Neural cell (in vitro differentiated cells): ENCODE results near the gene POLR3B. TPM values are rescaled to one million over a fixed set of nuclear protein-coding genes. Genes with fewer than 3 reads are reported as not detected.

ENCODE experiments used
- H2AFZ ChIP-seq: fragments of 200-600, 300-800 bp; sonication (generic), shearing (Covaris generic); 2 replicates; pipeline ENCODE4 v1.6.0; 2014; ENCODE audit warnings: low read depth, mild to moderate bottlenecking, antibody characterized with exemption, low read length, moderate library complexity
- H3F3A ChIP-seq: fragments of 200-600 bp; shearing (Covaris generic); 2 replicates; pipeline ENCODE4 v1.6.1; 2016; ENCODE audit warnings: mild to moderate bottlenecking, moderate library complexity, mixed read lengths, antibody characterized with exemption, low read length; ENCODE audit not compliant: insufficient read depth, poor library complexity, severe bottlenecking
- H3K27ac ChIP-seq: fragments of 200-600, 300-800 bp; sonication (generic), shearing (Covaris generic); 2 replicates; pipeline ENCODE4 v1.5.1; 2014; ENCODE audit warnings: mild to moderate bottlenecking, low read length, moderate library complexity
- H3K27me3 ChIP-seq: fragments of 300-800, 200-600 bp; sonication (generic), shearing (Covaris generic); 2 replicates; pipeline ENCODE4 v1.6.0; 2014; ENCODE audit warnings: mild to moderate bottlenecking, low read depth, low read length, moderate library complexity; ENCODE audit not compliant: insufficient read depth
- H3K36me3 ChIP-seq: fragments of 300-800, 200-600 bp; sonication (generic), shearing (Covaris generic); 2 replicates; pipeline ENCODE4 v1.5.1; 2014; ENCODE audit warnings: mild to moderate bottlenecking, antibody characterized with exemption, low read length, moderate library complexity; ENCODE audit not compliant: insufficient read depth
- H3K4me2 ChIP-seq: fragments of 300-800, 200-600 bp; sonication (generic), shearing (Covaris generic); 2 replicates; pipeline ENCODE4 v1.6.0; 2014; ENCODE audit warnings: mild to moderate bottlenecking, low read length
- H3K4me3 ChIP-seq: fragments of 300-800, 200-600 bp; sonication (generic), shearing (Covaris generic); 2 replicates; pipeline ENCODE4 v1.5.1; 2014; ENCODE audit warnings: mild to moderate bottlenecking, low read length, moderate library complexity
- H3K79me2 ChIP-seq: fragments of 200-600 bp; shearing (Covaris generic); replicated peaks from 2 replicates; pipeline ENCODE4 v1.6.0; 2014; ENCODE audit warnings: mild to moderate bottlenecking, low read length, moderate library complexity; ENCODE audit not compliant: insufficient read depth
- H3K9ac ChIP-seq: fragments of 300-800, 200-600 bp; sonication (generic), shearing (Covaris generic); 2 replicates; pipeline ENCODE4 v1.6.1; 2016; ENCODE audit warnings: mild to moderate bottlenecking, low read length, mixed read lengths
- H3K9me2 ChIP-seq: fragments of 200-600 bp; shearing (Covaris generic); 2 replicates; pipeline ENCODE4 v1.6.1; 2016; ENCODE audit warnings: mild to moderate bottlenecking, low read length, mixed read lengths; ENCODE audit not compliant: insufficient read depth
- H3K9me3 ChIP-seq: fragments of 200-600, 300-800 bp; sonication (generic), shearing (Covaris generic); 2 replicates; pipeline ENCODE4 v1.6.1; 2016; ENCODE audit warnings: mild to moderate bottlenecking, mixed run types, low read length, moderate library complexity, mixed read lengths
- H4K20me1 ChIP-seq: fragments of 200-600 bp; shearing (Covaris generic); 2 replicates; pipeline ENCODE4 v1.6.1; 2016; ENCODE audit warnings: mild to moderate bottlenecking, mixed run types; ENCODE audit not compliant: insufficient read depth
- CTCF ChIP-seq: fragments of 450-650 bp; IDR thresholded peaks from 2 replicates; pipeline ENCODE4 v1.5.1; 2014; ENCODE audit warnings: antibody characterized with exemption, mild to moderate bottlenecking, moderate library complexity; ENCODE audit not compliant: poor library complexity, severe bottlenecking
- EP300 ChIP-seq: fragments of 450-650 bp; conservative IDR thresholded peaks from 2 replicates; pipeline ENCODE4 v1.6.1; 2014; ENCODE audit warnings: antibody characterized with exemption, mild to moderate bottlenecking, moderate library complexity; ENCODE audit not compliant: poor library complexity, severe bottlenecking
- EZH2 ChIP-seq: fragments of 200-600, 300-800 bp; shearing (Covaris generic), sonication (generic); IDR thresholded peaks from 2 replicates; pipeline ENCODE4 v1.6.1; 2014; ENCODE audit warnings: antibody characterized with exemption, low read length, borderline replicate concordance, mild to moderate bottlenecking; ENCODE audit not compliant: insufficient read depth, poor library complexity, severe bottlenecking
- MXI1 ChIP-seq: fragments of 450-650 bp; conservative IDR thresholded peaks from 2 replicates; pipeline ENCODE4 v1.6.1; 2014; ENCODE audit warnings: antibody characterized with exemption, mild to moderate bottlenecking; ENCODE audit not compliant: poor library complexity, severe bottlenecking
- POLR2AphosphoS5 ChIP-seq: IDR thresholded peaks from 2 replicates; pipeline ENCODE4 v1.6.1; 2012
- RAD21 ChIP-seq: fragments of 450-650 bp; conservative IDR thresholded peaks from 2 replicates; pipeline ENCODE4 v1.6.1; 2014; ENCODE audit warnings: antibody characterized with exemption, mild to moderate bottlenecking, moderate library complexity
- SMC3 ChIP-seq: fragments of 450-650 bp; conservative IDR thresholded peaks from 2 replicates; pipeline ENCODE4 v1.6.1; 2014; ENCODE audit warnings: antibody characterized with exemption, mild to moderate bottlenecking, moderate library complexity; ENCODE audit not compliant: poor library complexity
- TAF1 ChIP-seq: IDR thresholded peaks from 2 replicates; pipeline ENCODE4 v1.6.1; 2012; ENCODE audit warnings: low read depth
- polyA plus RNA-seq: library from polyadenylated mRNA; depleted of rRNA; stranded (reverse); fragments of >200 nt; gene quantifications from 2 replicates; pipeline ENCODE4 v1.2.3, GENCODE V29; 2014
- TF ChIP-seq, protein P1 (sequence below): IDR thresholded peaks from 2 replicates; pipeline ENCODE4 v1.6.1; 2012; ENCODE audit warnings: borderline replicate concordance

The POLR3B gene
- polyA plus RNA-seq, 1 donor from 2014 or later = 4.3 TPM

DNA sequence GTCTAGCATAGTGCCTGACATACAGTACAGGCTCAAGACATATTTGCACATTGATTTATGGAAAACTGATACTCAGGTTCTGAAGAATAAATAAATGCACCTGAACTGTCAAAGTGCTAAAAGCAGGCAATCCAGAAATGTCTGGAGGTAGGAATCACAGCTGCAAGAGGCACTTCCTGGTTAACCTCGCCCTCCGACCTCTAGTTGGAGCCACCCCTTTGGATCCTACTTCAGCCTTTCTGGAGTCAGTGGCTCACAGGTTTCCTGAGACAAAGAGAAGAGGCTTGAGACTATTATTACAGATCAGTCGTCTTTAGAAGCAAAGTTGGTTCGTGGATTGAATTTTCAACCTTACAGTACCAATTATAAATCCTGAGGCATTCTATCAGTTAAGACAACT is 42.0 kb upstream of the POLR3B start:
- Histone ChIP-seq H3K9ac (no peak overlapping the region), H3K4me3 (no peak overlapping the region), H3K27me3 (no peaks in the 10 kb centered on the region), H3K36me3 (no peaks in the 10 kb centered on the region), H2AFZ (no peak overlapping the region), H3F3A (no peaks in the 10 kb centered on the region), H3K9me2 (no peaks in the 10 kb centered on the region), H3K27ac (no peak overlapping the region), H3K9me3 (no peaks in the 10 kb centered on the region), H3K79me2 (no peaks in the 10 kb centered on the region), H4K20me1 (no peaks in the 10 kb centered on the region), H3K4me2 (no peak overlapping the region)
- TF ChIP-seq POLR2AphosphoS5 (no peak), CTCF (no peak), RAD21 (no peak), EP300 (no peak), MXI1 (no peak), EZH2 (no peak), TAF1 (no peak), SMC3 (no peak)
- TF ChIP-seq, protein P1, sequence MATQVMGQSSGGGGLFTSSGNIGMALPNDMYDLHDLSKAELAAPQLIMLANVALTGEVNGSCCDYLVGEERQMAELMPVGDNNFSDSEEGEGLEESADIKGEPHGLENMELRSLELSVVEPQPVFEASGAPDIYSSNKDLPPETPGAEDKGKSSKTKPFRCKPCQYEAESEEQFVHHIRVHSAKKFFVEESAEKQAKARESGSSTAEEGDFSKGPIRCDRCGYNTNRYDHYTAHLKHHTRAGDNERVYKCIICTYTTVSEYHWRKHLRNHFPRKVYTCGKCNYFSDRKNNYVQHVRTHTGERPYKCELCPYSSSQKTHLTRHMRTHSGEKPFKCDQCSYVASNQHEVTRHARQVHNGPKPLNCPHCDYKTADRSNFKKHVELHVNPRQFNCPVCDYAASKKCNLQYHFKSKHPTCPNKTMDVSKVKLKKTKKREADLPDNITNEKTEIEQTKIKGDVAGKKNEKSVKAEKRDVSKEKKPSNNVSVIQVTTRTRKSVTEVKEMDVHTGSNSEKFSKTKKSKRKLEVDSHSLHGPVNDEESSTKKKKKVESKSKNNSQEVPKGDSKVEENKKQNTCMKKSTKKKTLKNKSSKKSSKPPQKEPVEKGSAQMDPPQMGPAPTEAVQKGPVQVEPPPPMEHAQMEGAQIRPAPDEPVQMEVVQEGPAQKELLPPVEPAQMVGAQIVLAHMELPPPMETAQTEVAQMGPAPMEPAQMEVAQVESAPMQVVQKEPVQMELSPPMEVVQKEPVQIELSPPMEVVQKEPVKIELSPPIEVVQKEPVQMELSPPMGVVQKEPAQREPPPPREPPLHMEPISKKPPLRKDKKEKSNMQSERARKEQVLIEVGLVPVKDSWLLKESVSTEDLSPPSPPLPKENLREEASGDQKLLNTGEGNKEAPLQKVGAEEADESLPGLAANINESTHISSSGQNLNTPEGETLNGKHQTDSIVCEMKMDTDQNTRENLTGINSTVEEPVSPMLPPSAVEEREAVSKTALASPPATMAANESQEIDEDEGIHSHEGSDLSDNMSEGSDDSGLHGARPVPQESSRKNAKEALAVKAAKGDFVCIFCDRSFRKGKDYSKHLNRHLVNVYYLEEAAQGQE = no peak

DNA sequence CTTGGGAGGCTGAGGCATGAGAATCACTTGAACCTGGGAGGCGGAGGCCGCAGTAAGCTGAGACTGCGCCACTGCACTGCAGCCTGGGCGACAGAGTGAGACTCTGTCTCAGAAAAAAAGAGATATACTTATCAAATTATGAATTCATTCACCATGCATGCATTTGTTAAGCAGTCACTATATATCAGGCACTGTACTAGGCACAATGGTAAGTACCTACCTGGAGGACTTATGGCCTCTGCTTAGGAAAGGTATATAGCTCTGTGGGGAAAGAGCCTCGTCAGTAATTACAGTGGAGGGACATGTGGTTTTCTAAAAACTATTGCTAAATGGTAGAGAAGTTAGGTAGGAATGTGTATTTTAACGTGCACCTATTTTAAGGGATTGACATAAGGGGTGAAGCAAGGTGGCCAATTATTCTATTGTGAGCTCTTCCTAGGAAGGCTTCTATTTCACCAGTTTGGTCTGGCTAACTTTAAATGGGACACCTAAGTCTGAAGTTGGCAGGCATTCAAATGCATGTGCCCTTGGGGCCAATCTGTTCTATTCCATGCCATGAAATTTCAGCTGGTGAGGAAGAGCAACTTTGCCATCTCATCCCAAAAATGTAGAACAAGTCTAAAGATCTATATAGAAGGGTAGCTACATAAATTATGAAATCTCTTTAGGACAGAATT is 40.0 kb upstream of the POLR3B start:
- no peaks in the 10 kb centered on the region for H3F3A ChIP-seq
- no peaks in the 10 kb centered on the region for H3K79me2 ChIP-seq
- no peak overlapping the region for H2AFZ ChIP-seq
- H3K27ac ChIP-seq = no peak overlapping the region
- H4K20me1 ChIP-seq = no peaks in the 10 kb centered on the region
- H3K27me3 ChIP-seq = no peaks in the 10 kb centered on the region
- no peaks in the 10 kb centered on the region for H3K9me2 ChIP-seq
- H3K36me3 ChIP-seq = no peaks in the 10 kb centered on the region
- no peak overlapping the region for H3K4me3 ChIP-seq
- TF ChIP-seq, protein P1 = no peak
- TF ChIP-seq EP300 (no peak), TAF1 (no peak)
- no peak overlapping the region for H3K9ac ChIP-seq
- no peak overlapping the region for H3K4me2 ChIP-seq
- no peaks in the 10 kb centered on the region for H3K9me3 ChIP-seq
